Endothelial cell of umbilical vein (primary cell): ENCODE measurements around the gene MAML2. TPM values are rescaled to one million over a fixed set of nuclear protein-coding genes. Genes with fewer than 3 reads are reported as not detected.

Experiments
- BruUV-seq: library from RNA; stranded (reverse); fragments of 400-500 nt; replicated peaks from 2 replicates; lab custom pipeline; 2021; lab: Mats Ljungman, UMichigan
- CTCF ChIA-PET: fragments of 300-600, 350-600 bp; sonication (Branson Sonifier 250); formaldehyde crosslinking; loops from one replicate; lab custom pipeline; 2021; ENCODE audit warnings: antibody characterized with exemption, inconsistent platforms; lab: Charles Lee
- POLR2A ChIA-PET: fragments of 300-600, 350-600 bp; sonication (Branson Sonifier 250); formaldehyde crosslinking; loops from one replicate; lab custom pipeline; 2021; ENCODE audit warnings: antibody characterized with exemption, inconsistent platforms; lab: Charles Lee
- DNase-seq: peaks from one replicate; pipeline ENCODE4 v3.0.0-alpha.2; 2011; ENCODE audit warnings: low read depth, low spot score
- FAIRE-seq: peaks from 2 replicates; lab custom pipeline; 2011; peaks lifted over from hg19 to GRCh38; lab: Jason Lieb, UNC
- H2AFZ ChIP-seq: 2 replicates; pipeline ENCODE4 v1.6.0; 2012; ENCODE audit warnings: low read depth, low read length, control low read depth, inconsistent platforms
- H3K27ac ChIP-seq: 2 replicates; pipeline ENCODE4 v1.5.1; 2011; ENCODE audit warnings: low read depth, mild to moderate bottlenecking, control low read depth, low read length, moderate library complexity; ENCODE audit not compliant: insufficient read depth
- H3K27me3 ChIP-seq, 2 experiments: 2 replicates each; pipeline versions ENCODE4 v1.6.0 to v1.6.1; 2011; ENCODE audit warnings: low read length in 2 of 2, mixed read lengths in 1 of 2; ENCODE audit not compliant: control insufficient read depth in 2 of 2, insufficient read depth in 2 of 2
- H3K36me3 ChIP-seq, 2 experiments: 2 replicates in 1 of 2; 3 replicates in 1 of 2; pipeline ENCODE4 v1.5.1; 2011; ENCODE audit warnings: low read length in 2 of 2, mild to moderate bottlenecking in 1 of 2, moderate library complexity in 1 of 2; ENCODE audit not compliant: control insufficient read depth in 2 of 2, insufficient read depth in 2 of 2; ENCODE audit errors: extremely low read depth in 1 of 2
- H3K4me1 ChIP-seq: 3 replicates; pipeline ENCODE4 v1.5.1; 2011; ENCODE audit warnings: mild to moderate bottlenecking, low read length; ENCODE audit not compliant: control insufficient read depth, insufficient read depth; ENCODE audit errors: extremely low read depth
- H3K4me2 ChIP-seq: 2 replicates; pipeline ENCODE4 v1.6.1; 2011; ENCODE audit warnings: low read length, control low read depth, mixed read lengths; ENCODE audit not compliant: insufficient read depth
- H3K4me3 ChIP-seq, 3 experiments: fragments of 200-600 bp in 1 of 3; sonication (generic), shearing (Covaris generic) in 1 of 3; replicated peaks in 1 of 3; 2 replicates each; pipeline ENCODE4 v1.5.1; 2011 to 2016; ENCODE audit warnings: control low read depth in 3 of 3, low read length in 3 of 3, mild to moderate bottlenecking in 2 of 3, inconsistent platforms in 1 of 3, low read depth in 1 of 3, moderate library complexity in 1 of 3; ENCODE audit not compliant: insufficient read depth in 1 of 3
- H3K79me2 ChIP-seq: 2 replicates; pipeline ENCODE4 v1.6.0; 2012; ENCODE audit warnings: low read length, inconsistent platforms; ENCODE audit not compliant: control insufficient read depth, insufficient read depth
- H3K9ac ChIP-seq: replicated peaks from 2 replicates; pipeline ENCODE3; 2011; ENCODE audit warnings: low read length, control low read depth; ENCODE audit not compliant: insufficient read depth; ENCODE audit errors: extremely low read depth
- H3K9me1 ChIP-seq: replicated peaks from 3 replicates; pipeline ENCODE4 v1.6.0; 2011; ENCODE audit warnings: mild to moderate bottlenecking, low read length; ENCODE audit not compliant: control insufficient read depth, insufficient read depth; ENCODE audit errors: extremely low read depth
- H3K9me3 ChIP-seq: replicated peaks from 2 replicates; pipeline ENCODE4 v1.5.1; 2012; ENCODE audit warnings: low read length, inconsistent platforms; ENCODE audit not compliant: control insufficient read depth, insufficient read depth
- H4K20me1 ChIP-seq: replicated peaks from 2 replicates; pipeline ENCODE3; 2011; ENCODE audit warnings: mild to moderate bottlenecking, low read length; ENCODE audit not compliant: control insufficient read depth, insufficient read depth; ENCODE audit errors: extremely low read depth
- EZH2 ChIP-seq: IDR thresholded peaks from 2 replicates; pipeline ENCODE4 v1.6.1; 2012; ENCODE audit warnings: borderline replicate concordance, low read depth, mild to moderate bottlenecking, moderate library complexity, low read length, inconsistent platforms; ENCODE audit not compliant: severe bottlenecking
- GATA2 ChIP-seq: IDR thresholded peaks from 2 replicates; pipeline ENCODE4 v1.7.0; 2011; ENCODE audit warnings: low read depth, mild to moderate bottlenecking, moderate library complexity, mixed read lengths, low read length; ENCODE audit not compliant: insufficient read length, insufficient read depth
- MAX ChIP-seq: IDR thresholded peaks from 2 replicates; pipeline ENCODE4 v1.6.1; 2011; ENCODE audit not compliant: insufficient read depth, insufficient read length
- MYC ChIP-seq: IDR thresholded peaks from one replicate; pipeline ENCODE4 v1.6.1; 2011; ENCODE audit warnings: mild to moderate bottlenecking, low read depth, low read length
- POLR2A ChIP-seq: IDR thresholded peaks from 2 replicates; pipeline ENCODE4 v1.6.1; 2012; ENCODE audit warnings: low read depth, mild to moderate bottlenecking, control low read depth, low read length
- POLR2AphosphoS5 ChIP-seq: IDR thresholded peaks from 2 replicates; pipeline ENCODE4 v1.6.1; 2012; ENCODE audit warnings: low read depth, mild to moderate bottlenecking, control low read depth, low read length, moderate library complexity; ENCODE audit not compliant: insufficient read depth
- dilution Hi-C: fragments of 300-500 bp; cut with MboI; formaldehyde crosslinking; loops from one replicate; pipeline ENCODE4 v1.15.0; 2019; ENCODE audit warnings: low sequenced_read_pairs; ENCODE audit not compliant: extremely low pct_ligation_motif_present
- intact Hi-C: fragments of 100-400 bp; cut with micrococcal nuclease; formaldehyde crosslinking; loops from one replicate; pipeline ENCODE4 v1.10.0; 2022
- polyA plus RNA-seq, 4 experiments: library from polyadenylated mRNA; depleted of rRNA in 3 of 4; stranded (reverse) in 3 of 4; unstranded in 1 of 4; fragments of >200 nt; gene quantifications; 2 replicates each; pipeline versions ENCODE4 v1.2.1 to v1.2.3, GENCODE V29; 2011 to 2012; ENCODE audit warnings: missing spikeins in 1 of 4
- total RNA-seq: library from RNA; stranded (reverse); gene quantifications from 2 replicates; pipeline ENCODE4 v1.2.3, GENCODE V29; 2021
- TF ChIP-seq, protein P1 (sequence below), 2 donors: IDR thresholded peaks; 1 replicate in 1 of 2; 2 replicates in 1 of 2; pipeline ENCODE4 v1.5.1; 2011; ENCODE audit warnings: low read length in 2 of 2, mild to moderate bottlenecking in 2 of 2, moderate library complexity in 2 of 2, control low read depth in 1 of 2, inconsistent platforms in 1 of 2, low read depth in 1 of 2; ENCODE audit not compliant: insufficient read depth in 1 of 2; ENCODE audit errors: extremely low read depth in 1 of 2

The MAML2 gene
- total and polyA plus RNA-seq, 2 donors (not counting 3 experiments of a cell fraction or from before 2014, with no cell fraction given): 12.4 to 16.8 TPM

DNA sequence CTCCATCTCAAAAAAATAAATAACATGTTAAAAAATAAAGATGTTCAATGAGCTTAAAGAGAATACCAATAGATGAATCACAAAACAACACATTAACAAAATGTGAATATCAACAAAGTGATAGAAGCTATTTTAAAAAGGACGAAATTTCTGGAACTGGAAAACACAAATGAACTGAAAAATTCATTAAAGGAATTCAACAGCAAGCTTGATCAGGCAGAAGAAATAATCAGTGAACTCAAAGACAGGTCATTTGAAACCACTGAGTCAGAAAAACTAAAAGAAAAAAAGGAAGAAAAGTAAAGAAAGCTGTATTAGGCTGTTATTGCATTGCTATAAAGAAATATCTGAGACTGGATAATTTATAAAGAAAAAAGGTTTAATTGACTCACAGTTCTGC, 412.0 kb downstream of the MAML2 start:
- Histone ChIP-seq H3K9me3 (no peaks in the 10 kb centered on the region), H3K4me3 (no peak overlapping the region), H3K9ac (no peak overlapping the region), H4K20me1 (no peaks in the 10 kb centered on the region), H3K79me2 (no peaks in the 10 kb centered on the region), H3K9me1 (no peaks in the 10 kb centered on the region), H3K4me2 (no peak overlapping the region), H3K27ac (no peak overlapping the region), H2AFZ (no peak overlapping the region), H3K36me3 (no peaks in the 10 kb centered on the region), H3K27me3 (no peaks in the 10 kb centered on the region), H3K4me1 (no peaks in the 10 kb centered on the region)
- intact Hi-C loops: no loop called here
- TF ChIP-seq, protein P1, sequence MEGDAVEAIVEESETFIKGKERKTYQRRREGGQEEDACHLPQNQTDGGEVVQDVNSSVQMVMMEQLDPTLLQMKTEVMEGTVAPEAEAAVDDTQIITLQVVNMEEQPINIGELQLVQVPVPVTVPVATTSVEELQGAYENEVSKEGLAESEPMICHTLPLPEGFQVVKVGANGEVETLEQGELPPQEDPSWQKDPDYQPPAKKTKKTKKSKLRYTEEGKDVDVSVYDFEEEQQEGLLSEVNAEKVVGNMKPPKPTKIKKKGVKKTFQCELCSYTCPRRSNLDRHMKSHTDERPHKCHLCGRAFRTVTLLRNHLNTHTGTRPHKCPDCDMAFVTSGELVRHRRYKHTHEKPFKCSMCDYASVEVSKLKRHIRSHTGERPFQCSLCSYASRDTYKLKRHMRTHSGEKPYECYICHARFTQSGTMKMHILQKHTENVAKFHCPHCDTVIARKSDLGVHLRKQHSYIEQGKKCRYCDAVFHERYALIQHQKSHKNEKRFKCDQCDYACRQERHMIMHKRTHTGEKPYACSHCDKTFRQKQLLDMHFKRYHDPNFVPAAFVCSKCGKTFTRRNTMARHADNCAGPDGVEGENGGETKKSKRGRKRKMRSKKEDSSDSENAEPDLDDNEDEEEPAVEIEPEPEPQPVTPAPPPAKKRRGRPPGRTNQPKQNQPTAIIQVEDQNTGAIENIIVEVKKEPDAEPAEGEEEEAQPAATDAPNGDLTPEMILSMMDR (IDR thresholded peaks at IDR 0.05; ENCODE audit: extremely low read depth in 1 of 2, insufficient read depth in 1 of 2, low read depth in 1 of 2, low read length in 2 of 2): no peak
- TF ChIP-seq MYC (no peak), POLR2AphosphoS5 (no peak), MAX (no peak), POLR2A (no peak), GATA2 (no peak), EZH2 (no peak)
- DNase-seq (no peak), FAIRE-seq (no peak)
- BruUV-seq: no TSS peak
- ChIA-PET POLR2A (no interaction called here), CTCF (interaction anchor here (0.8 to 1.0 kb wide), 3 partner anchors 9 to 412 kb away, joined by 3 read pairs; partner anchors contain the start of gene MAML2)
- dilution Hi-C loops: no loop called here
